GM19351 (cell line): Measurements from ENCODE around the gene NAT8.
"Not testable (repeated sequence)": the region's sequence is repeated elsewhere in the genome, so short reads cannot be mapped to it uniquely, and the experiment has no call there.

Source experiments
- ATAC-seq: cut with Tn5 transposase; IDR thresholded peaks from one replicate; pipeline ENCODE4 v1.9.1; 2021; ENCODE audit warnings: mild to moderate bottlenecking, moderate library complexity; ENCODE audit not compliant: unreplicated experiment

The NAT8 gene

GRCh38 chr2:73638429-73638828 is 3.8 kb downstream of the NAT8 start:
- ATAC-seq = no peak

GRCh38 chr2:73636977-73637376 is 5.2 kb downstream of the NAT8 start:
- not testable (repeated sequence) for ATAC-seq

- ATAC-seq = not testable (repeated sequence)
Measured at GRCh38 chr2:73630662-73631266, 11.5 kb downstream of the NAT8 start.

GRCh38 chr2:73628493-73628892 is 13.7 kb downstream of the NAT8 start:
- ATAC-seq = peak; percentile 82

GRCh38 chr2:73626237-73626636 is 16.0 kb downstream of the NAT8 start:
- not testable (repeated sequence) for ATAC-seq

- ATAC-seq = not testable (repeated sequence)
Measured at GRCh38 chr2:73624625-73625024, 17.6 kb downstream of the NAT8 start.

GRCh38 chr2:73624036-73624435 is 18.2 kb downstream of the NAT8 start:
- not testable (repeated sequence) for ATAC-seq

- not testable (repeated sequence) for ATAC-seq
Measured at GRCh38 chr2:73619925-73620324, 22.3 kb downstream of the NAT8 start.

GRCh38 chr2:73614997-73615396 is 27.2 kb downstream of the NAT8 start:
- ATAC-seq = no peak

GRCh38 chr2:73614105-73614504 is 28.1 kb downstream of the NAT8 start:
- no peak for ATAC-seq

- no peak for ATAC-seq
Measured at GRCh38 chr2:73611867-73612266, 30.4 kb downstream of the NAT8 start.

- peak; percentile 71 for ATAC-seq
Measured at GRCh38 chr2:73611193-73611592, 31.0 kb downstream of the NAT8 start.

- ATAC-seq = no peak
Measured at GRCh38 chr2:73610111-73610510, 32.1 kb downstream of the NAT8 start.

- not testable (repeated sequence) for ATAC-seq
Measured at GRCh38 chr2:73604589-73604988, 37.6 kb downstream of the NAT8 start.

- ATAC-seq = peak; percentile 77
Measured at GRCh38 chr2:73603099-73603588, 39.1 kb downstream of the NAT8 start.

- ATAC-seq = no peak
Measured at GRCh38 chr2:73601780-73602179, 40.4 kb downstream of the NAT8 start.

GRCh38 chr2:73594251-73594650 is 48.0 kb downstream of the NAT8 start:
- no peak for ATAC-seq

- no peak for ATAC-seq
Measured at GRCh38 chr2:73593680-73594079, 48.5 kb downstream of the NAT8 start.
